HG03280 (cell line): ENCODE data around the gene MLN.
A peak's percentile ranks its signal among the peaks of the same experiment; 100 is the strongest.

Experiments used
- ATAC-seq: cut with Tn5 transposase; IDR thresholded peaks from one replicate; pipeline ENCODE4 v1.9.1; 2021; ENCODE audit warnings: mild to moderate bottlenecking, moderate library complexity; ENCODE audit not compliant: unreplicated experiment

MLN gene

DNA sequence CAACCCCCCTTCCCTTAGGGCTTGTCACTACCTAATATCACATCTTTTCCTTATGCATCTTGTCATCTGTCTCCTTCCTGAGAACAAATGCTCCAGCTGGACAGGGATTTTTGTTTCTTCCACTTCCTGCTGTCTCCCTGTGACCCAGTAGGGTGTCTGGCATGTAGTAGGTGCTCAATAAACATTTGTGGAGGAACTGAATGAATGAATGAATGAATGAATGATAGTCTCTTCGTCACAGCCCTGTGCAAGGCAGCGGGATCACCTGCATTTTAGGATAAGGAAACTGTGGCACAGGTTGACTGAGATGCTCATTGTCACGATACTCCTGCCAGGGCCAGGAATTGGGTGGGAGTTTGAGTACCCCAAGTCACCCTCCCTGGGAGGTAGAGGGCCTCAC, 29.0 kb downstream of the MLN start:
- ATAC-seq: no peak

DNA sequence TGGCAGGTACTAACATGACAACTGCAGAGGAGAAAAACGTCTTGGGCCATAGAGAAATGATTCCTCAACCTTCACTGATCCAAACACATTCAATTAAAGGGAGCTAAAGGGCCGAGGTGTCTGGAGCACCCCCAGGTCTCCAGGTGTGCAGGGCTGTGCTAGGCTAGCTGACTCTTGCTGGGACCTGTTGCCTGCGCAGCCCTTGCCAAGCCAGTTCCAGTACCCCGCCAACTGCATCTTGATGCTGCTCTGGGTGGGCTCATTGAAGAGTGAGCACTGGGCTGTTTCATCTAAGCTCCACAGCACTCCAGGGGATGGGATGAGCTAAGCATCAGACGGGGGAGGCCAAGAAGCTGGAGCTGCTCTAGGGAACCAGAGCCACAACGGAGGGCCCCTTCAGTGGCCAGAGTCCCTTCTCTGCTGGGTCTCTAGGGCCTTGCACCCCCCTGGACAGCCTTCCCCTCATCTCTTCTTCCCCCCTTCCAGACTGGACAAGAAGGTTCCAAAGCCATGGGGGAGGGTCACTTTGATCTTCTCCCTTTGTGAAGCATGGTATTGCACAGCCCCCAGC, 30.8 kb downstream of the MLN start:
- ATAC-seq: no peak

DNA sequence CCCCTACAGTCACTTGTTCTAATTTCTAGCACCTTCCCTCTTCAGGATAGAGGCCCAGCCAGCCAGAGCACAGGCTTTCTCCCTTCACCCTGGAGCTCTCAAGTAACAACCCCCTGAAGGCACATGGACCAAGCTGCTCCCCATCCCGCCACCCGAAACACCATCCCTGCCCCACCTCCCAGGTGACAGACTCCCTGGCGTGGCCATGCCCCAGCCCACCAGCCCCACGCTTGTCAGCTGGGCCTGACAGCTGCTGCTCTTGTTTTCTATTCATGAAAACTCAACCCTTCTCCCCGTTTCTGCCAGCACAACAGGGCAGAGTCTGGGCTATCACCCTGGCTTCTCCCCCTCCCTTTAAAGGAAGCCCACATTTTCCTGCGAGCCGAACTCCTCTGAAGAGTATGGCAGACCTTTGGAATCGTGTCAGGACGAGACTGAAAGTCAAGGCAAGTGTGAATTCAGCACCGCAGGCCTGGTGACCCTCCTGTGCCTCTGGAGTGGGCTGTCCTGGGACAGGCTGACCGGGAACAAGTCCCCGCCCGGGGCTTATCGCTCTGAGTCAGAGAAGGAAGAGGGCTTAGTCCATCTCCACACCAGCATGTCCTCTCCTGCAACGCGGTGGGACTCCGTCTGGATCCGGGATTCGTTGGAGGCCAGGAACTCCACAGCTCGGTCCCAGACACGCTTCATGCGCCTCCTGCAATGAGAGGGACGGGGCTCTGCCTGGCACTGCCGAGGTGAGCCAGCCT, 31.5 kb downstream of the MLN start:
- no peak for ATAC-seq

DNA sequence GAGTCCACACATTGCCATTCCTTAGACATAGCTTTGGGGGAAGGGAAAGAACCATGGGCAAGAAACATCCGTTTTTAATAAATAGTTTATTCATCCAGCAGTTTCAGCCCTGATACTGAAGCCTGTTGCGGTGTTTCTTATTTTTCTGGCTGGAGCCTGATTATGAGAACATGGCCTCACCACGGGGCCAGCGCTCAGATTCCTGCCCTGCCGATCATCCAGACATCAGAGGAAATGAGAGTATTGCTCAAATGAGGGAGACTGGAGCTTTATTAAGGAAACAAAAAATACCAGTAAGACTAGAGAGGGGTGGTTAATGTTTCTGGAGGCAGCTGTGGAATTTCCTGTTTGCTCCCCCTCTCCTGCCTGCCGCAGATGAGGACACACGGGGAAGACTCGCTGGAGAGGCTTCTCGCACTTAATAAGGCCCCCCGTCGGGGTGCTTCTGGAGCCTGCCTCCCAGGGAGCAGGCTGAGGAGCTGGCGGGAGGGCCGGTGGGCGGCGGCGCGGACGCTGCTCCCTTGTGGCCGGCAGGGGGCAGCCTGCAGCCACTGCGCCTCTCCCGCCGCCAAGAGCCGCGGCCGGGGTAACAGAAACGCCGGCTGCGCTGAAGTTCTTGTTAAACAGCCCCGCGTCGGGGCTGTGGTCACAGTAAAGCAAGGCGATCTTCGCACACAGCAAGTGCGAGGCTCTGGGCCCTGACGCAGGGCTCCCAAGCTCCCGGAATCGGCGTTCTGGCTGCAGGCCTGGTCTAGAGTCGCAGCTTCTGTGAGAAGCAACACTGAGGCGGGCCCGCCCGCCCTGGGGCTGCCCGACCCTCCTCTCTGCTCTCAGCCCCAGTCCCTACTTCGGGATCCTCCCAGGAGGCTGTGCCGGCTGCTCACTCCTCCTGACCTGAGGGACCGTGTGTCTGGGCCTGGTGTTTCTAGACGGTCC, 32.4 kb downstream of the MLN start:
- ATAC-seq: peak; percentile 48

GRCh38 chr6:33770833-33771145, 33.0 kb downstream of the MLN start:
- ATAC-seq: no peak

GRCh38 chr6:33770124-33770832, 33.5 kb downstream of the MLN start:
- ATAC-seq: no peak

DNA sequence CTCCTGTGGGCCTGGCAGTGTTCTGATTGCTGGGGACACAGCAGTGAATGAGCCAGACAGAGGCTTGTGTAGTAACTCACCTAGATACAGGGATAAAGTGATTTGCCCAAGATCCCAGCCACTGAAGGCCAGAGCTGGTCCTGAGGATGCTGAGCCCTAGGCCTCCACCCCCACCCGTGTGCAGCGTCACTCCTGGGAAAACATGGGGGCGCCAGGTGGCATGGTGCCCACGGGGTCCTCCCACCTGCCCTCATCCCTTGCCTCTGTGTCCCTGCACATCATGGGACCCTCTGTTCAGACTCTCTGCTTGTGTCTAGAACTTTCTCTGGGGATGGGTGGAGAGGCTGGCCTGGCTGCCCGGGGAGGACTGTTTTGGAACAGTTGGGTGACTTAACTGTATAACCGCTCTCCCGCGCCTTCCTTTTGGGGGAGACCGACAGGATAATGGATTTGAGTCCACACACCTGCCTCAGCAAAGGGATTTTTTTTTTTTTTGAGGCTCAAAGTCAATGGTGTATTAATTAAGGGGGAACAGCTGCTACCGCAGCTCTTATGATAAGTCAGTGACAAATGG, 34.5 kb downstream of the MLN start:
- ATAC-seq: no peak

DNA sequence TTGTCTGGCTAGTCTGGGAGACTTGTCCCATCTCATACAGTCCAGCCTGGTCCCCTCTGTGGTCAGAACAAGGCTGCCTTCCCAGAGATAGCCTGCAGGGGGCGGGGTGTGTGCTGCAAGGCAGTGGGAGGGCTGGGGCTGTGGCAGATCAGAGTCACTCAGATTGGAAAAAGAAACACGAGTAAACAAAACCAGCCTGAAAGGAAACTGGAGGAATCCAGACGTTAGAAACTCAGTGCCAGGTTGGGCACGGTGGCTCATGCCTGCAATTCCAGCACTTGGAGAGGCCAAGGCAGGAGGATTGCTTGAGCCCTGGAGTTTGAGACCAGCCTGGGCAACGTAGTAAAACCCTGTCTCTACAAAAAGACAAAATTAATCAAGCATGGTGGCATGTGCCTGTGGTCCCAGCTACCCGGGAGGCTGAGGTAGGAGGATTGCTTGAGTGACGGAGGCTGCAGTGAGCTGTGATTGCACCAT, 35.1 kb downstream of the MLN start:
- ATAC-seq: no peak

- ATAC-seq: no peak
These were observed 36.6 kb downstream of the MLN start for GRCh38 chr6:33766921-33767907.

DNA sequence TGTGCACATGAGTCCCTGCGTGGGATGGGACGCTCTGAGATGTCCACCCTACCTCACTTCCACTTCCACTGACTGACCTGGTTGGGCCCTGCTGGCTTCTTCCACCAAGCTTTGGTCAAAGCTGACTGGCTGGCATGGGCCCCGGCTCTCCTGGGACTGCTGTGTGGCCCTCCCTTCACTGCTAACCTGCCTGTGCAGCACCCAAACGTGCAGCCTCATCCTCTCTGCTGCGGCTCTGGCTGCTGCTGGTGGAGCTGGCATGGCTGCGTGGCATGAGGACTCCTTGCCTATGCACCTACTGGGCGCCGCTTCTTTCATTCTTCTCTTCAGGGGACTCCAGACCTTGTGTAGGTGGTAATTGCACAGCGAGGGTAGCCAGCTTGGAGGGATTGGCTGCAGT, 38.4 kb downstream of the MLN start:
- no peak for ATAC-seq

DNA sequence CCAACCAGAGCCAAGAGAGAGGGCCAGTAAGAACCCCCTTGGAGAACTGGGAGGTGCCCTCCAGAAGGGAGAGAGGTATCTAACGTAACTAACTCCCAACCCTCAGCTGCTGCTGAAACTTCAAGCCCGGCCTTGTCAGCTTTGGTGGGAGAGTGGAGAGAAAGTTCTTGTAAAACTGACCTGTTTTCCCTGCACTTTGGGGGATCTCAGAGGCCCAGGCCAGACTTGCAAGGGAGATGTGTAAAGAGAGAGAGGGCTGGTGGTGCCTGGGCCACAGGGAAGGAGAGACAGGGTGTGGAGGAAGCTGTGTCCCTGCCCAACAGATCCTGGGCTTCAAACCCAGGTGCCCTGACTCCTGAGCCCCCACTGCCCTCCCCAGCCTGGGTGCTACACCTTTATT, 39.8 kb downstream of the MLN start:
- no peak for ATAC-seq

GRCh38 chr6:33763483-33763882, 40.3 kb downstream of the MLN start:
- ATAC-seq: no peak

DNA sequence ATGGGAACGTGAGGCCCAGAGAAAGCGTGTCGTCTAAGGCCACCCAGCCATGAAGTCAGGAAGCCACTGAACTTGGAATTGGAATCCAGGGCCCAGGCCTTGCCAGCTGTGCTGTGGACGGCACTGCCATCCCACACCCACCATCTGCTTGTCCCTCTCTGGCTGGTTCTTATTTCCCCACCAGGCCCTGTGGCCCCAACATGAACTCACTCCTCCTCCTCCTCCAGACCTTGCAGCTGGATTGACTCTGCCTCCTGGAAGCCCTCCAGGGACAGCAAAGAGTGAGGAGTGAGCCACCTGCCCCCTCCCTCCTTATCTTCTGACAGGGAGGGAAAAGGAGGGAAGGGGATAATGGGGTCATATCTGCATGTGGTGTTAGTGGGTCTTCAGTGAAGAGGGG, 41.1 kb downstream of the MLN start:
- no peak for ATAC-seq

DNA sequence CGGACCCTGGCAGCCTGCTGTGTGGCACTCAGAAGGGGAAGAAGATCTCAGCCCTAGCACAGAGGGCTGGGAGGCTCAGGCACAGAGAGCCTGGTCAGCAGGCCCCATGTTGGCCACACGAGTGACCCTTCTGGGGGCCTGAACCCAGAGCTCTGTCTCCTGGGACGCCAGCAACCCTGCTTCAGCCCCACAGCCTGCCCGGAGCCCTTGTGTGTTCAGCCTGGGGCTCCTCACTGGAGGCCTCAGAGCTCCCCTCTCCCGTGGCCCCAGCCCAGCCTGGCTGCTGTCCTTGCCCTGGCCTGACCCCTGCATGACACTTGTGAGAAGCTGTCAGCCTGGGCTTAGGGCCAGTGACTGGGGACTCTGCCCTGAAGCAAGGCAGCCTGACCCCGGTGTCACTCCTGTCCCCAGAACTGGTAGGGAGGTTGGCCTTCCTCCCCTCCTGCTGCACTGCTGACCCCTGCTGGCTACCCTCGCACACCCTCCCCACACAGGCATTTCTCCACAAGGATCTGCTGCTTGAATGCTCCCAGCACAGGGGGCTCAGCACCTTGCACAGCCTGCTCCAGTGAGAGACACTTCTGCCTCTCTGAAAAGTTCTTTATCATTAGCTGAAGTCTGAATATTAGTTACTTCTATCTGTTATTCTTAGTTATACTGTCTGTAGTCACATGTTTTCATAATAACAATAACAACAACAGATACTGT, 41.7 kb downstream of the MLN start:
- no peak for ATAC-seq

GRCh38 chr6:33761581-33761921, 42.3 kb downstream of the MLN start:
- no peak for ATAC-seq

GRCh38 chr6:33759887-33760629, 43.7 kb downstream of the MLN start:
- no peak for ATAC-seq

DNA sequence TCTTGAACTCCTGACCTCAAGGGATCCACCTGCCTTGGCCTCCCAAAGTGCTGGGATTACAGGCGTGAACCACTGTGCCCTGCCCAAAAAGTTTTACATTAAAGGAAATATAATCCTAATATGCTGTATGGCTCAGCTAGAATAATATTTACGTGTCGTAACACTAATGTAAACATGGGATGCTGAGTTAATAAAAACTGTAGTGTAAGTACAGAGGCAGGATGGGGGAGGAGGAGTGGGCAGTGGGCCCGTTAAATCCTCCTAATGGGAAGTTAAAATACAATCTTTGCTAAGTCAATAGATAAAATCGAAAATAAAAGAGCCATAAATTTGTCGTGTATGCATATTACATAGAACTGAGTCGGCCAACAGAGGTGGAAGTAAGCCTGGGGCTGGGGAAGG, 45.0 kb downstream of the MLN start:
- ATAC-seq: no peak

DNA sequence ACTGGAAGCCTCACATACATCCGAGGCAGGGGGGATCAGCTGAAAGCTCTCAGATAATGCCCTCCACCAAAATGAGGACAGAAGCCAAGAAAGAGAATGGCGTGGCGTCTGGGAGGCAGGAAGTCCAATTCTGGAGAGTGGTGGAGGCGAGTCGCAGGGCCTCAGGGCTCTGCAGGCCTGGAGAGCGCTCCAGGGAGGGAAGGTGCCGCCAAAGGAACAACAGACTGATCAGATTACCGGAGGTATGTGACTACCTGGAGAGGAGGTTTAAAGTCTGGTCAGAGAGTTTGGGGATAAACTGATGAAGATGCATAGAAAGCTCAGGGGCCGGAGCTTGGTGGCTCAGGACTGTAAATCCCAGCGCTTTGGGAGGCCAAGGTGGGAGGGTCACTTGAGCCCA, 45.9 kb downstream of the MLN start:
- no peak for ATAC-seq

- no peak for ATAC-seq
These were observed 46.7 kb downstream of the MLN start for GRCh38 chr6:33757113-33757512.
